IMR-90 (cell line): ENCODE measurements around the gene TTLL9. TPM values are rescaled to one million over a fixed set of nuclear protein-coding genes. Genes with fewer than 3 reads are reported as not detected.

Source experiments
- ATAC-seq: fragments of 200-7000 bp; cut with Tn5 transposase; 2 replicates; pipeline ENCODE4 v1.9.1; 2020; ENCODE audit warnings: low read depth, mild to moderate bottlenecking, moderate library complexity
- BruUV-seq: library from RNA; stranded (reverse); fragments of 400-500 nt; replicated peaks from 2 replicates; lab custom pipeline; 2021; lab: Mats Ljungman, UMichigan
- CTCF ChIA-PET: fragments of 300-600 bp; formaldehyde crosslinking; extraction: SDS; loops from one replicate; lab custom pipeline; 2021; ENCODE audit warnings: antibody characterized with exemption; lab: Yijun Ruan, JAX
- POLR2A ChIA-PET: fragments of 300-600 bp; sonication (Branson Sonifier 250); formaldehyde crosslinking; loops from one replicate; lab custom pipeline; 2022; ENCODE audit warnings: antibody characterized with exemption; ENCODE audit not compliant: unreplicated experiment; lab: Charles Lee
- DNase-seq: peaks from one replicate; pipeline ENCODE4 v3.0.0; 2013
- H2AFZ ChIP-seq: replicated peaks from 2 replicates; pipeline ENCODE3; 2013; ENCODE audit warnings: low read length, mild to moderate bottlenecking; ENCODE audit not compliant: poor library complexity
- H2AK5ac ChIP-seq: 2 replicates; pipeline ENCODE4 v1.6.1; 2013; ENCODE audit warnings: low read depth, low read length, inconsistent platforms
- H2AK9ac ChIP-seq: replicated peaks from 2 replicates; pipeline ENCODE3; 2013; ENCODE audit warnings: mild to moderate bottlenecking, low read depth, low read length, moderate library complexity; ENCODE audit not compliant: poor library complexity
- H2BK120ac ChIP-seq: 2 replicates; pipeline ENCODE4 v1.6.1; 2013; ENCODE audit warnings: low read depth, low read length, inconsistent platforms
- H2BK15ac ChIP-seq: 3 replicates; pipeline ENCODE4 v1.6.1; 2013; ENCODE audit warnings: low read depth, low read length, inconsistent platforms
- H2BK20ac ChIP-seq: 2 replicates; pipeline ENCODE4 v1.6.1; 2013; ENCODE audit warnings: low read depth, mild to moderate bottlenecking, inconsistent platforms, low read length, moderate library complexity
- H2BK5ac ChIP-seq: 2 replicates; pipeline ENCODE4 v1.6.1; 2013; ENCODE audit warnings: mild to moderate bottlenecking, low read depth, low read length, inconsistent platforms; ENCODE audit not compliant: poor library complexity, severe bottlenecking
- H3K14ac ChIP-seq: replicated peaks from 2 replicates; pipeline ENCODE4 v1.6.1; 2013; ENCODE audit warnings: low read depth, low read length, inconsistent platforms
- H3K18ac ChIP-seq: 2 replicates; pipeline ENCODE4 v1.6.1; 2013; ENCODE audit warnings: low read depth, low read length, control low read depth
- H3K23ac ChIP-seq: 2 replicates; pipeline ENCODE4 v1.6.1; 2013; ENCODE audit warnings: low read depth, low read length, inconsistent platforms
- H3K27ac ChIP-seq: 2 replicates; pipeline ENCODE4 v1.5.1; 2013; ENCODE audit warnings: mild to moderate bottlenecking, control low read depth, low read length; ENCODE audit not compliant: insufficient read depth
- H3K27me3 ChIP-seq: 2 replicates; pipeline ENCODE4 v1.6.1; 2013; ENCODE audit warnings: low read length; ENCODE audit not compliant: control insufficient read depth, insufficient read depth
- H3K36me3 ChIP-seq: 2 replicates; pipeline ENCODE4 v1.6.1; 2013; ENCODE audit warnings: low read length, mixed read lengths; ENCODE audit not compliant: control insufficient read depth, insufficient read depth
- H3K4ac ChIP-seq: 2 replicates; pipeline ENCODE4 v1.6.1; 2013; ENCODE audit warnings: low read depth, low read length, inconsistent platforms
- H3K4me1 ChIP-seq: 2 replicates; pipeline ENCODE4 v1.6.1; 2013; ENCODE audit warnings: low read length, mixed read lengths; ENCODE audit not compliant: control insufficient read depth, insufficient read depth
- H3K4me2 ChIP-seq: 2 replicates; pipeline ENCODE4 v1.6.1; 2013; ENCODE audit warnings: low read depth, mild to moderate bottlenecking, control low read depth, low read length, moderate library complexity
- H3K4me3 ChIP-seq: 2 replicates; pipeline ENCODE4 v1.5.1; 2013; ENCODE audit warnings: low read depth, mild to moderate bottlenecking, control low read depth, low read length, moderate library complexity; ENCODE audit not compliant: insufficient read depth
- H3K56ac ChIP-seq: 2 replicates; pipeline ENCODE4 v1.6.1; 2013; ENCODE audit warnings: low read length, inconsistent platforms; ENCODE audit not compliant: insufficient read depth; ENCODE audit errors: extremely low read depth
- H3K79me1 ChIP-seq, 2 experiments: 2 replicates each; pipeline ENCODE4 v1.6.1; 2013; ENCODE audit warnings: low read length in 2 of 2, inconsistent platforms in 1 of 2, low read depth in 1 of 2
- H3K9ac ChIP-seq: 2 replicates; pipeline ENCODE4 v1.6.1; 2013; ENCODE audit warnings: low read depth, low read length, control low read depth
- H3K9me1 ChIP-seq: 2 replicates; pipeline ENCODE4 v1.6.1; 2013; ENCODE audit warnings: low read length, inconsistent platforms; ENCODE audit not compliant: insufficient read depth
- H3K9me3 ChIP-seq: 2 replicates; pipeline ENCODE4 v1.6.1; 2013; ENCODE audit warnings: low read length; ENCODE audit not compliant: control insufficient read depth, insufficient read depth
- H4K20me1 ChIP-seq: 2 replicates; pipeline ENCODE4 v1.6.1; 2013; ENCODE audit warnings: low read length, inconsistent platforms; ENCODE audit not compliant: insufficient read depth
- H4K5ac ChIP-seq: 2 replicates; pipeline ENCODE4 v1.6.1; 2013; ENCODE audit warnings: mild to moderate bottlenecking, low read depth, low read length, control low read depth
- H4K8ac ChIP-seq, 2 experiments: 2 replicates each; pipeline ENCODE4 v1.6.1; 2013; ENCODE audit warnings: low read depth in 2 of 2, low read length in 2 of 2, control low read depth in 1 of 2, inconsistent platforms in 1 of 2
- H4K91ac ChIP-seq: 2 replicates; pipeline ENCODE4 v1.6.1; 2013; ENCODE audit warnings: low read depth, low read length, inconsistent platforms; ENCODE audit not compliant: insufficient read depth
- BHLHE40 ChIP-seq: fragments of 150-350 bp; IDR thresholded peaks from 2 replicates; pipeline ENCODE4 v1.6.1; 2016; ENCODE audit warnings: mild to moderate bottlenecking, low read depth, low read length
- CEBPB ChIP-seq: IDR thresholded peaks from 2 replicates; pipeline ENCODE4 v1.6.1; 2012; ENCODE audit warnings: low read depth, low read length, improper control_type of control experiment
- CHD1 ChIP-seq: IDR thresholded peaks from 2 replicates; pipeline ENCODE4 v1.6.1; 2012; ENCODE audit warnings: low read depth, low read length, improper control_type of control experiment
- FOS ChIP-seq: fragments of 150-350 bp; IDR thresholded peaks from 2 replicates; pipeline ENCODE4 v1.6.1; 2016; ENCODE audit warnings: low read depth, low read length
- MAZ ChIP-seq: IDR thresholded peaks from 2 replicates; pipeline ENCODE4 v1.6.1; 2012; ENCODE audit warnings: low read depth, mild to moderate bottlenecking, low read length, improper control_type of control experiment, moderate library complexity, borderline replicate concordance
- MXI1 ChIP-seq: IDR thresholded peaks from 2 replicates; pipeline ENCODE4 v1.6.1; 2012; ENCODE audit warnings: low read depth, mild to moderate bottlenecking, low read length, moderate library complexity, borderline replicate concordance
- NFE2L2 ChIP-seq: fragments of 150-350 bp; IDR thresholded peaks from 2 replicates; pipeline ENCODE4 v1.6.1; 2016; ENCODE audit warnings: low read depth, mild to moderate bottlenecking, low read length
- POLR2A ChIP-seq: IDR thresholded peaks from 2 replicates; pipeline ENCODE4 v1.6.1; 2012; ENCODE audit warnings: mild to moderate bottlenecking, low read depth, low read length
- RAD21 ChIP-seq: IDR thresholded peaks from 2 replicates; pipeline ENCODE4 v1.6.1; 2012; ENCODE audit warnings: low read length, improper control_type of control experiment
- RCOR1 ChIP-seq: IDR thresholded peaks from 2 replicates; pipeline ENCODE4 v1.6.1; 2012; ENCODE audit warnings: mild to moderate bottlenecking, low read length, improper control_type of control experiment; ENCODE audit not compliant: insufficient replicate concordance
- RFX5 ChIP-seq: IDR thresholded peaks from 2 replicates; pipeline ENCODE4 v1.8.0; 2012; ENCODE audit warnings: low read depth, mild to moderate bottlenecking, low read length, moderate library complexity
- SMC3 ChIP-seq: fragments of 150-350 bp; IDR thresholded peaks from 2 replicates; pipeline ENCODE4 v1.6.1; 2016; ENCODE audit warnings: low read depth, mild to moderate bottlenecking, antibody characterized with exemption, low read length, moderate library complexity
- WGBS, 2 experiments: methylation state at CpG; one replicate each; pipeline versions ENCODE4 v1.1.5 to v1.1.7; 2013; ENCODE audit warnings: missing lambda C conversion rate in 2 of 2; ENCODE audit not compliant: insufficient read length in 1 of 2; ENCODE audit errors: extremely low coverage in 2 of 2; 5-methylcytosine and 5-hydroxymethylcytosine counted together
- dilution Hi-C: fragments of 300-500 bp; cut with HindIII; formaldehyde crosslinking; loops from one replicate; pipeline ENCODE4 v1.14.3; 2018; ENCODE audit warnings: low sequenced_read_pairs; ENCODE audit not compliant: unreplicated experiment
- in situ Hi-C: fragments of 300-500 bp; cut with MboI; formaldehyde crosslinking; loops from 3 replicates; pipeline ENCODE4 v1.14.3; 2019; ENCODE audit warnings: low sequenced_read_pairs, inconsistent platforms, mixed read lengths
- intact Hi-C: fragments of 100-400 bp; cut with micrococcal nuclease; formaldehyde crosslinking; loops from 2 replicates; pipeline ENCODE4 v1.10.0; 2022
- polyA plus RNA-seq, 3 experiments: library from polyadenylated mRNA; depleted of rRNA; stranded (reverse); fragments of >200 nt; gene quantifications; 2 replicates each; pipeline ENCODE4 v1.2.3, GENCODE V29; 2012; ENCODE audit warnings: low replicate concordance in 1 of 3
- total RNA-seq: library from RNA; depleted of rRNA; stranded (reverse); fragments of >200 nt; gene quantifications from 2 replicates; pipeline ENCODE4 v1.2.3, GENCODE V29; 2012
- TF ChIP-seq, protein P1 (sequence below): conservative IDR thresholded peaks from 2 replicates; pipeline ENCODE4 v1.5.1; 2012; ENCODE audit warnings: mild to moderate bottlenecking, low read depth, low read length, improper control_type of control experiment
- TF ChIP-seq, protein P2 (sequence below): fragments of 150-350 bp; IDR thresholded peaks from 2 replicates; pipeline ENCODE4 v1.6.1; 2017; ENCODE audit warnings: mild to moderate bottlenecking, antibody characterized with exemption, low read length, low read depth

TTLL9 gene
- total and polyA plus RNA-seq, 2 of the 4 experiments (the other 2 are of a cell fraction), result not detected

DNA sequence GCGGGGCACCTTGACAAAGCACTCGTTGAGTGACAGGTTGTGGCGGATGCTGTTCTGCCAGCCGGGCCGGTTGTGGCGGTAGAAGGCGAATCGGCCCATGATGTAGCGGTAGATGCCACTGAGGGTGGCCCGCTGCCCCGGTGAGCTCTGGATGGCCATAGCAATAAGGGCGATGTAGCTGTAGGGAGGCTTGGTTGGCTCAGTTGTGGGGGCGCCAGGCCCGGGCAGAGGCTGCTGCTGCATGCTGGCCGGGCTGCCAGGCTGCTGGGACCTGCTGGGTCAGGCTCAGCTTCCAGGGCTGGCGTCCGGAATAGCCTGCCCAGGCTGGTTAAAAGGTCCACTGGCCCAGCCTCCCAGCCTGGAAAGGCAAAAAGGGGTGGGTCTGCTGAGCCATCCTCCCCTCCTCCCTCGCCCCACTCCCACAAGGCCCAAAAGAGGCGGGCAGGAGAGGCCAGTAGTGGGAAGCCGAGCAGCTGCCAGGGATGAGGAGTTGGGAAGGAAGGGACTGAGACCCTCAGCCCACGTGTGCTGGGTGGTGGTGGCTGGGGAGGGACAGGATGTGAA, 25.1 kb upstream of the TTLL9 start, which contains the start of gene FOXS1:
Gene FOXS1 (minus strand): TSS at position 305 of the 564 bp plus-strand sequence. CDS start 62 bp downstream, at position 243.
- Histone ChIP-seq H2AFZ (peak within 1 kb of the TSS; percentile 26), H3K4me1 (peaks cover 15% of the 10 kb centered on the region), H3K27ac (no peak within 1 kb of the TSS), H4K8ac (no peak within 1 kb of the TSS), H3K4me2 (no peak within 1 kb of the TSS), H2AK9ac (peak within 1 kb of the TSS; percentile 67), H4K91ac (no peak within 1 kb of the TSS), H3K79me1 (no peaks in the 10 kb centered on the region), H2BK120ac (no peak within 1 kb of the TSS), H2BK15ac (0 out of 3 replicates have a peak within 1 kb of the TSS, but pooled peaks have one; percentile 18), H3K4ac (no peak within 1 kb of the TSS), H3K9ac (no peak within 1 kb of the TSS), H3K14ac (no peak within 1 kb of the TSS), H3K23ac (no peak within 1 kb of the TSS), H3K56ac (no peak within 1 kb of the TSS), H3K36me3 (no peaks in the 10 kb centered on the region), H3K9me1 (peaks cover 8% of the 10 kb centered on the region; the same call in 1 of the 2 replicates), H3K4me3 (no peak within 1 kb of the TSS), H2BK5ac (peak within 1 kb of the TSS; percentile 55), H4K20me1 (peaks cover 13% of the 10 kb centered on the region), H2BK20ac (no peak within 1 kb of the TSS), H4K5ac (no peak within 1 kb of the TSS), H3K9me3 (no peaks in the 10 kb centered on the region), H3K27me3 (peaks cover 33% of the 10 kb centered on the region), H2AK5ac (peak within 1 kb of the TSS; percentile 54; the same call in 1 of the 2 replicates), H3K18ac (no peak within 1 kb of the TSS)
- WGBS, 2 experiments, result 67% methylated on average over 10 of the region's 21 CpGs; no CpG with 5 or more reads in 1 of the 2 experiments
- DNase-seq, result no peak
- intact Hi-C loops (no loop called here), in situ Hi-C loops (loop anchor here (25.0 kb wide), 2 partner anchors 642 to 817 kb away; partner anchors contain the start of gene C20orf203), dilution Hi-C loops (no loop called here)
- no TSS peak for BruUV-seq
- ChIA-PET CTCF (interaction anchor here (1.0 kb wide), 1 partner anchor 9 kb away, joined by 3 read pairs; no protein-coding TSS in a partner anchor), POLR2A (no interaction called here)
- no peak for TF ChIP-seq BHLHE40
- no peak for TF ChIP-seq SMC3
- TF ChIP-seq RAD21, result no peak
- TF ChIP-seq MXI1, result no peak
- TF ChIP-seq CHD1, result no peak
- TF ChIP-seq FOS, result no peak
- TF ChIP-seq NFE2L2, result no peak
- no peak for TF ChIP-seq CEBPB
- no peak for TF ChIP-seq POLR2A
- no peak for TF ChIP-seq RCOR1
- TF ChIP-seq, protein P1, sequence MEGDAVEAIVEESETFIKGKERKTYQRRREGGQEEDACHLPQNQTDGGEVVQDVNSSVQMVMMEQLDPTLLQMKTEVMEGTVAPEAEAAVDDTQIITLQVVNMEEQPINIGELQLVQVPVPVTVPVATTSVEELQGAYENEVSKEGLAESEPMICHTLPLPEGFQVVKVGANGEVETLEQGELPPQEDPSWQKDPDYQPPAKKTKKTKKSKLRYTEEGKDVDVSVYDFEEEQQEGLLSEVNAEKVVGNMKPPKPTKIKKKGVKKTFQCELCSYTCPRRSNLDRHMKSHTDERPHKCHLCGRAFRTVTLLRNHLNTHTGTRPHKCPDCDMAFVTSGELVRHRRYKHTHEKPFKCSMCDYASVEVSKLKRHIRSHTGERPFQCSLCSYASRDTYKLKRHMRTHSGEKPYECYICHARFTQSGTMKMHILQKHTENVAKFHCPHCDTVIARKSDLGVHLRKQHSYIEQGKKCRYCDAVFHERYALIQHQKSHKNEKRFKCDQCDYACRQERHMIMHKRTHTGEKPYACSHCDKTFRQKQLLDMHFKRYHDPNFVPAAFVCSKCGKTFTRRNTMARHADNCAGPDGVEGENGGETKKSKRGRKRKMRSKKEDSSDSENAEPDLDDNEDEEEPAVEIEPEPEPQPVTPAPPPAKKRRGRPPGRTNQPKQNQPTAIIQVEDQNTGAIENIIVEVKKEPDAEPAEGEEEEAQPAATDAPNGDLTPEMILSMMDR, result no peak
- no peak for TF ChIP-seq RFX5
- TF ChIP-seq MAZ, result no peak
- TF ChIP-seq, protein P2, sequence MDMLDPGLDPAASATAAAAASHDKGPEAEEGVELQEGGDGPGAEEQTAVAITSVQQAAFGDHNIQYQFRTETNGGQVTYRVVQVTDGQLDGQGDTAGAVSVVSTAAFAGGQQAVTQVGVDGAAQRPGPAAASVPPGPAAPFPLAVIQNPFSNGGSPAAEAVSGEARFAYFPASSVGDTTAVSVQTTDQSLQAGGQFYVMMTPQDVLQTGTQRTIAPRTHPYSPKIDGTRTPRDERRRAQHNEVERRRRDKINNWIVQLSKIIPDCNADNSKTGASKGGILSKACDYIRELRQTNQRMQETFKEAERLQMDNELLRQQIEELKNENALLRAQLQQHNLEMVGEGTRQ, result no peak
- no peak for ATAC-seq
